ENCODE results near the gene NOSTRIN.

DNA sequence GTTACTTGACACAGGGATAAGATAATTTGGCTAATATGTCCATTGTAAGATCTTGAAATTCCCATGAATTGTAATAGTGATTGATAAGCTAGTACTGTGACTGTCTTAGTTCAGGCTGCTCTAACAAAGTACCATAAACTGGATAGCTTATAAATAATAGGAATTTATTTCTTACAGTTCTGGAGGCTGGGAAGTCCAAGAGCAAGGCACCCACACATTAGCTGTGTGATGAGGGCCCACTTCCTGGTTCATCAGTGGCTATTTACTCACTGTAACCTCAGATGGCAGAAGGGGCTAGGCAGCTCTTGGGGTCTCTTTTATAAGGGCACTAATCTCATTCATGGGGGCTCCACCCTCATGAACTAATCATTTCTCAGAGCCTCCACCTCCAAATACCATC is 28.5 kb downstream of the NOSTRIN start:
- TF ChIP-seq POLR2A (IDR thresholded peaks at IDR 0.05; ENCODE audit: control extremely low read depth in 1 of 2, low read depth in 2 of 2, low read length in 2 of 2) (no peak), EP300 (IDR thresholded peaks at IDR 0.05; ENCODE audit: borderline replicate concordance in 1 of 2, low read depth in 2 of 2, low read length in 2 of 2) (no peak), TAF1 (IDR thresholded peaks at IDR 0.05; ENCODE audit: low read depth, low read length) (no peak), CTCF (IDR thresholded peaks at IDR 0.05; ENCODE audit: control extremely low read depth in 1 of 3, insufficient read depth in 1 of 3, low read depth in 1 of 3, low read length in 3 of 3) (no peak), EZH2 (IDR thresholded peaks at IDR 0.05; ENCODE audit: low read depth, low read length, severe bottlenecking) (no peak), ZNF274 (IDR thresholded peaks at IDR 0.05; ENCODE audit: borderline replicate concordance, extremely low read depth, low read length) (no peak), KDM5A (IDR thresholded peaks at IDR 0.05; ENCODE audit: low read length) (no peak)

Measured in H1 (cell line).